ENCODE results near the gene UPK2.
A peak's percentile ranks its signal among the peaks of the same experiment; 100 is the strongest.

UPK2 gene

GRCh38 chr11:118956847-118957469 lies 860 bp downstream of the UPK2 start:
- peak; percentile 14 for TF ChIP-seq CTCF (IDR thresholded peaks at IDR 0.05)
- Histone ChIP-seq H3K27ac (no peak overlapping the region), H3K36me3 (no peaks in the 10 kb centered on the region), H3K9me3 (no peaks in the 10 kb centered on the region), H3K4me3 (ENCODE audit: low read depth in 1 of 2, low read length in 1 of 2) (no peak overlapping the region), H3K4me1 (ENCODE audit: control insufficient read depth in 1 of 2, insufficient read depth in 1 of 2, low read depth in 1 of 2, low read length in 1 of 2) (no peaks in the 10 kb centered on the region), H3K27me3 (peaks cover 11% of the 10 kb centered on the region)

- no peak for TF ChIP-seq CTCF (IDR thresholded peaks at IDR 0.05)
- no peak overlapping the region for H3K27ac ChIP-seq
- H3K4me1 ChIP-seq (ENCODE audit: control insufficient read depth in 1 of 2, insufficient read depth in 1 of 2, low read depth in 1 of 2, low read length in 1 of 2) = no peaks in the 10 kb centered on the region
- no peaks in the 10 kb centered on the region for H3K9me3 ChIP-seq
- H3K4me3 ChIP-seq (ENCODE audit: low read depth in 1 of 2, low read length in 1 of 2) = no peak overlapping the region
- H3K36me3 ChIP-seq = no peaks in the 10 kb centered on the region
- peaks cover 11% of the 10 kb centered on the region for H3K27me3 ChIP-seq
Measured at GRCh38 chr11:118957549-118957948, 1.5 kb downstream of the UPK2 start.

GRCh38 chr11:118957968-118958367 lies 1.9 kb downstream of the UPK2 start:
- H3K27me3 ChIP-seq = peaks cover 11% of the 10 kb centered on the region
- no peak for TF ChIP-seq CTCF (IDR thresholded peaks at IDR 0.05)
- H3K9me3 ChIP-seq = no peaks in the 10 kb centered on the region
- no peaks in the 10 kb centered on the region for H3K36me3 ChIP-seq
- H3K27ac ChIP-seq = no peak overlapping the region
- no peaks in the 10 kb centered on the region for H3K4me1 ChIP-seq (ENCODE audit: control insufficient read depth in 1 of 2, insufficient read depth in 1 of 2, low read depth in 1 of 2, low read length in 1 of 2)
- H3K4me3 ChIP-seq (ENCODE audit: low read depth in 1 of 2, low read length in 1 of 2) = no peak overlapping the region

- H3K27me3 ChIP-seq = peaks cover 11% of the 10 kb centered on the region
- no peak overlapping the region for H3K27ac ChIP-seq
Measured at GRCh38 chr11:118958577-118958976, 2.5 kb downstream of the UPK2 start.

GRCh38 chr11:118961189-118961588 lies 5.1 kb downstream of the UPK2 start:
- Histone ChIP-seq H3K4me1 (ENCODE audit: control insufficient read depth in 1 of 2, insufficient read depth in 1 of 2, low read depth in 1 of 2, low read length in 1 of 2) (no peaks in the 10 kb centered on the region), H3K27ac (no peak overlapping the region), H3K9me3 (no peaks in the 10 kb centered on the region), H3K36me3 (no peaks in the 10 kb centered on the region), H3K4me3 (ENCODE audit: low read depth in 1 of 2, low read length in 1 of 2) (no peak overlapping the region), H3K27me3 (peaks cover 3% of the 10 kb centered on the region)
- TF ChIP-seq CTCF (IDR thresholded peaks at IDR 0.05) = no peak

More at GRCh38 chr11:118958577-118958976, 2.5 kb downstream of the UPK2 start:
- Histone ChIP-seq H3K9me3 (no peaks in the 10 kb centered on the region), H3K36me3 (no peaks in the 10 kb centered on the region), H3K4me1 (ENCODE audit: control insufficient read depth in 1 of 2, insufficient read depth in 1 of 2, low read depth in 1 of 2, low read length in 1 of 2) (no peaks in the 10 kb centered on the region), H3K4me3 (ENCODE audit: low read depth in 1 of 2, low read length in 1 of 2) (no peak overlapping the region)
- no peak for TF ChIP-seq CTCF (IDR thresholded peaks at IDR 0.05)
